C1 segment of cervical spinal cord (tissue), 14 donors: ENCODE measurements around the gene CS.

Source experiments
- DNase-seq, 14 donors: peaks; one replicate each; lab custom pipeline; 2025; lab: John Stamatoyannopoulos, UW

The CS gene

DNA sequence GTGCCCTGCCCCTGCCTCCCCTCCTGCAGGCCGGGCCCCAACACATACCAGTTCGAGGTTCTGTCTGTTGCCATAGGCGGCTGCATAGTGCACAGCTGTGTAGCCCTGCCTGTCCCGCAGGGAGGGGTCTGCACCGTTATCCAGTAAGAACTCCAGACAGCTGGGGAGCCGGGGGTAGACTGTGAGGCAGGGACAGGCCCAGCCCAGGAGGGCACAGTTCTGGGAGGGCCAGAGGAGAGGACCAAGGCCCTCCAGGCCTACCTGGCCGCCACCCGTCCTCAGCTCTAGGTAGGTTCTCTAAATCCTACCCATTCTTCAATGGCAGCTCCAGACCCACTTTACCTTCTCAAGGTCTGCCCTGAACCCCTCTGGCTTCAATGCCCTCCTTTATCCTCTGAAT is 51.4 kb downstream of the CS start:
- DNase-seq: no peak

DNA sequence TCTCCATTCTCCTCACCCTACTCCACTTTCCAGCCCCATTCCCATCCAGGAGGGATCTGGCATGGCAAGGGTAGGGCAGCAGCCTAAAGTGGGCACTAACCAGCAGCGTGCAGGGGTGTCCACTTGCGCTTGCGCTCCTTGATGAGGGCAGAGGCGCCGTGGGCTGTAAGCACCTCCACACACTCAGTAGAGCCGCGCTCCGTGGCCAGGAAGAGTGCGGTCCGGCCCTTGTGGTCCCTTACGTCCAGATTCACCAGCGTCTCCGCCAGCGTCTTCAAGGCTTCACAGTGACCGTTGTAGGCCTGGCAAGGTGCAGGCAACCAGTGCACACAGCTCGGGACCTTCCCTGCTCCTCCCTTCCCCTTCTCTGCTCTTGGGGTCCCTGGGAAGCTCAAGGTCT is 52.2 kb downstream of the CS start:
- no peak for DNase-seq

DNA sequence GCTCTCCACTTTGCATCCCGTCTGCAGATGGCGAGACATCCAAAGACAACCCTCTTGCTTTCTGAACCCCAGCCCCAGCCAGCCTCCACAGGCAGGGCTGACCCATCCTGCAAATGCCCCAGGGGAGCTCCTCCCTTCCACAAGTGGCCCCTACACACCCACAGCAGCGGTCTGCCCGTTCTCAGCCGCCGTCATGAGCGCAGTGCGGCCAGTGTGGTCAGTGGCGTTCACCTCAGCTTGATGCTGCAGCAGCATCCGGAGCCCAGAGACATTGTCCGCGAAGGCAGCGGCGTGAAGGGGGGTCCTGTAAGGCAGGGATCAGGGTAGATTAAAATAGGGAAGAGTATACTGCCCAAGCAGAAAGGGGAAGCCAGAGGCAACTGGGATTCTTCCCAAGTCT is 55.6 kb downstream of the CS start:
- no peak for DNase-seq

DNA sequence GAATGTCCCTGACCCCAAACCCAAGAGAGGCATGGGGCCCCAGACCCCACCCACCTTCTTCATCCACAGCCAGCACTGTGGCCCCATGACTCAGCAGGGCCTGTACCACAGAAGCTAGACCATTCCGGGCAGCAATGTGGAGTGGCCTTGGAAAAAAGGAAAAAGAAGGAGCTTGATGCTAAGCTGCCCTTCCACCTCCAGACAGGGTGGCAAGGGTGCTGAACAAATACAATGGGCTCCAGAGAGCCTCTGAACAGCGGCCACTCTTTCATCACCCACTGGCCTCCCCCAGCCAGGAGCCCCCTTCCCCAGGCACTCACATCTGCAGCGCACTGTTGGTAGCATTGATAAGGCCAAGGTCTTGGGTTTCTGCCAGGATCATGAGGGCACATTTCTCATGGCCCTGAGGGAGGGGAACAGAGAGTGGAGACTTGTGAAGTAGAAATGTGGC is 56.4 kb downstream of the CS start:
- DNase-seq: no peak

DNA sequence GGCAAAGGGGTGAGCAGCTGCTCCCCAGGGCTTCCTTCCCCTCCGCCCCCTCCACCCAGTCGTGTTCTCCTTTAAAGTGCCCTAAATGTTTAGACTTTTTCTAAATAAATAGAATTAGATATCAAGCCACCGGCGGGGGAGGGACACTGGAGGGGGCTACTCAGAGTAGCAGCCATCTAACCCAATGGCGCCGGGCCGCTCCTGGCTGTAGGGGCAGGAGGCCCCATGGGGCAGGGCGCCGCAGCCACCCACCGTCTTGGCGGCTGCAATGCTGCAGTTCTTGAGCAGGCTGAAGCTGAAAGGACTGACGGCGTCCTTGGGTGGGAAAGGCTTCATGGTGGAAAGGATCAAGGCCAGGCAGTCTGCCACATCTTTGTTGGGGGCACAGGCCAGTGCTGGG is 57.1 kb downstream of the CS start:
- DNase-seq: no peak

DNA sequence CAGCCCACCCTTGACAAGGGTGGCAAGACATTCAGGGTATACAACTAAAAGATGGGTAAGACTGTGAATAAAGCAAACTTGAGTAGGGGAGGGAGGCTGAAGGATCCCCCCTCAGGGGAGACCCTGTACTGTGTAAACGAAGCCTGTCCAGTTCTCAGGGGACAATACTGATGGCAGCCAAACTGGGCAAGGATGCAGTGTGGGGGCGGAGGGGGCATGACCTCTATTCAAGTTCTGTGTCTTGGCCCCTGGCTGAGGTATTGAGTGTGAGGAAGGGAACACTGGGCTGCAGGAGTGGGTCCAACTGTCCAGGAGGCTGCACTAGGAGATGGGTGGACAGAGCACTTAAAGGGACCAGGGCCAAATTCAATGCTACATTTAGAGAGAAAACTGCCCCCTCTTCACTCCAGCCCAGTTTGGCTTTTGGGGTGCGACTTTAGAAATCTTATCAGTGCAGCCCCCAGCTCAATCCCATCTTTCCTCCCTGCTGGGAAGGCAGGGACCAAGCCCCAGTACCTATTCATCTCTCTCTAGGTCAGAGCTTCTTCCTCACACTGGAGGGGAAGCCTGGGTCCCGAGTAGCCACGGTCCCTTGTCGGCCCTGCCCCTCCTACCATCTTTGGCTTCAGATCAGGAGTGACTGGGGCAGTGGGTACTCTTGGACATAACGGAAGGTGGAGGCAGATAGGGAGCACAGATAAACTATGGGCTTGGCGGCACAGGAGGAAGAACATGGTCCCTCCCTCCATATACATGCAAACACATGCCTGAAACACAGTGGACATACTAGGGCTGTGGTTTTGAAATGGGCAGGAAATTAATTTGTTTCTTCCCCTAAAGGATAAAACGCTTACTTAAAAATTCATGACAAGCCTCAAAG is 58.5 kb downstream of the CS start:
- no peak for DNase-seq

DNA sequence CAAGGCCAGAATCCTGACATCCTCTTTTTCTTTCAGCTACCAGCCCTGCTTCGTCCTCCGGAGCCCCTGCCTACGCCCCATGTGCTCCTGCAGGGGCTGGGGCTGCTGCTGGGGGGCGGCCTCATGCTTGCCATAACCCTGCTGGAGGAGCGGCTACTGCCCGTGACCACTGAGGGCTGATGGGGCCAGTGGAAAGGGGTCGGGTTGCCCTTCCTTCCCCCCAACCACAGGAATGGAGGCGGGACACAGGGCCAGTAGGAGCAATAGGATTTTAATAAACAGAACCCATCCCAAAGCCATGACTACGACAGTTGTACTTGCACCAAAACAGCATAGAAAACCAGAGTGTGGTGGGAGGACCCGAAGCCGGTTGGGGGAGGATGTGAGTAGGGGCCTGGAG is 62.6 kb downstream of the CS start:
- no peak for DNase-seq

DNA sequence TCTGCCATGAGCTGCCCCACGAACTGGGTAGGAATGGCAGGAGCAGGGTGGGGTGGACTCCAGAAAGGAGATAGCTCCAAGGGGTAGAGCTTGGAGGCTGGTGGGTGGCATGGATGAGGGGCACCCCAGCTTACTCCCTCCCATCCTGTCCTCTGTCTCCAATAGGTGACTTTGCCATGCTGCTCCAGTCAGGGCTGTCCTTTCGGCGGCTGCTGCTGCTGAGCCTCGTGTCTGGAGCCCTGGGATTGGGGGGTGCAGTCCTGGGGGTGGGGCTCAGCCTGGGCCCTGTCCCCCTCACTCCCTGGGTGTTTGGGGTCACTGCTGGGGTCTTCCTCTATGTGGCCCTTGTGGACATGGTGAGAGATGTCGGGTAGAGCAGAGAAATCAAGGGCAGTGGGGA is 63.1 kb downstream of the CS start:
- no peak for DNase-seq

DNA sequence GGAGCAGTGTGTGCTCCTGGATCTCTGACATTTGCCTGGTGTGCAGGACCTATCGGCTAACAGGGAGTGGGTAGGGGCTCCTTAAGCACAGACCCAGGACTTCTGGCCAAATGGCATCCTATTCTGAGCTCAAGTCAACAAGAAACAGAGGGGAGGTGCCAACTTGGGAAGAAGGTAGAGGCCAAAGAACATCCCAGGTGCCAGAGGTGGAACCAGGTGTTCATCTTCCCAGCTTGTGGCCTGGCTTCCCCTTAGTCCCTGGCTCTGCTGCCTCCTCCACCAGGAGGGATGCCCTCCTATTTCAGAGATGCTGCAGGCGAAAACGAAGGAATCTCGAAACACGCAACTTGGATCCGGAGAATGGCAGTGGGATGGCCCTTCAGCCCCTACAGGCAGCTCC is 64.0 kb downstream of the CS start:
- DNase-seq: no peak

DNA sequence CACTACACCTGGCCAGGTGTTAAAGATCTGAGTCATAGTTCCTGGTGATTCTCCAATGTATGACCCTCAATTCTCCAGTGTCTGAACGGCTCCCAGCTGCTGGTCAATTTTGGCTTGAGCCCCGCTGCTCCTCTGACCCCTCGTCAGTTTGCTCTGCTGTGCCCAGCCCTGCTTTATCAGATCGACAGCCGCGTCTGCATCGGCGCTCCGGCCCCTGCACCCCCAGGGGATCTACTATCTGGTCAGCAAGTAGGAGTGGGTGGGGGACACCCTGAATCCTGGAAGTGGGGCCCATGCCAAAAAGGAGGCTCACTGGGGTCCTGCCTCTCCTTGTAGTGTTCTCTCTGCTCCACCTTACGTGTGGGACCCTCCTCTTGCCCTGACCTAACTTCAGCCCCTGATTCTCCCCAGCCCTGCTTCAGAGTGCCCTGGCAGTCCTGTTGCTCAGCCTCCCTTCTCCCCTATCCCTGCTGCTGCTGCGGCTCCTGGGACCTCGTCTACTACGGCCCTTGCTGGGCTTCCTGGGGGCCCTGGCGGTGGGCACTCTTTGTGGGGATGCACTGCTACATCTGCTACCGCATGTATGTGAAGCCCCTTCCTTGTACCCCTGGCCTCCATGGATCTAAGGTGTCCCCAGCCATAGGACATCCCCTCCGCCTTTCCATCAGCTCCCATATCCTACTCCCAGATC is 65.2 kb downstream of the CS start:
- DNase-seq: no peak

DNA sequence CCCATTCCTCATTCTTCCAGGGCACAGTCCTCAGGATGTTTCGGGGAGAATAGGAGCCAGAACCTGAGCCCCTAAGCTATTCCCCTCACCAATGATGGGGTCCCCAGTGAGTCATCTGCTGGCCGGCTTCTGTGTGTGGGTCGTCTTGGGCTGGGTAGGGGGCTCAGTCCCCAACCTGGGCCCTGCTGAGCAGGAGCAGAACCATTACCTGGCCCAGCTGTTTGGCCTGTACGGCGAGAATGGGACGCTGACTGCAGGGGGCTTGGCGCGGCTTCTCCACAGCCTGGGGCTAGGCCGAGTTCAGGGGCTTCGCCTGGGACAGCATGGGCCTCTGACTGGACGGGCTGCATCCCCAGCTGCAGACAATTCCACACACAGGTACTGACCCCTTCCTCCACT is 68.9 kb downstream of the CS start:
- no peak for DNase-seq

DNA sequence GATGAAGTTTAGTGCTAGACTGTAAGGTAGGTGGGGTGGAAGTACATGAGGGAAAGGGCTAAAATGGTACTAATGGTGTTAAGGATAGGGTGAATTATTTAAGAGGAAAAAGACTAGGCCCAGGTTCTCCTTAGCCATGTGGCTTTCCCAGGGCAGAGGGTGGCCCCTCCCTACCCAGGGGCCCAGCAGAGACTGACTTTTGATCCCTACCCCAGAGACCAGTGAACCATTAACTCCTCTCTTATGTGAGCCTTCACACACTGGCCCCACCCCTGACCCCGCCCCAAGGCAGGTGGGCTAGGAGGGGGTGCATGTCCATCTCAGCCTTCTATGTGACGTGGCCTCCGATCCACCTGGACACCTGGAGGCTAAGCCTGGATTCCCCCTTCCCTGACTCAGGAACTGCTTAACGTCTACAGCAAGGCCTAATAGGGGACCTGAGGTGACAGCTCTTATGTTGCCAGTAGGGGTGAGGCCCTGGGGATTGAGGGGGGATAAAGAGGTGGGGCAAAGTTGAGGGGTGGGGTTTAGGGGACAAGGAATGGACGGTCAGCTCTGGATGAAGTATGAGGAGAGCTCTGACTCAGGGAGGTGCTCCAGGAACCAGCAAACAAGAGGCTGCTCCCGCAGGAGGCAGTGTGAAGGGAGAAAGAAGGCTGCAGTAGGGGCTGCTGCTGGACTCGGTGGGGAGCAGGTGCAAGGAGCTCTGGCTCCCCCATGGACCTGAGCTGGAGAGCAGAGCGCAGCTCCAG is 69.5 kb downstream of the CS start:
- DNase-seq: no peak

DNA sequence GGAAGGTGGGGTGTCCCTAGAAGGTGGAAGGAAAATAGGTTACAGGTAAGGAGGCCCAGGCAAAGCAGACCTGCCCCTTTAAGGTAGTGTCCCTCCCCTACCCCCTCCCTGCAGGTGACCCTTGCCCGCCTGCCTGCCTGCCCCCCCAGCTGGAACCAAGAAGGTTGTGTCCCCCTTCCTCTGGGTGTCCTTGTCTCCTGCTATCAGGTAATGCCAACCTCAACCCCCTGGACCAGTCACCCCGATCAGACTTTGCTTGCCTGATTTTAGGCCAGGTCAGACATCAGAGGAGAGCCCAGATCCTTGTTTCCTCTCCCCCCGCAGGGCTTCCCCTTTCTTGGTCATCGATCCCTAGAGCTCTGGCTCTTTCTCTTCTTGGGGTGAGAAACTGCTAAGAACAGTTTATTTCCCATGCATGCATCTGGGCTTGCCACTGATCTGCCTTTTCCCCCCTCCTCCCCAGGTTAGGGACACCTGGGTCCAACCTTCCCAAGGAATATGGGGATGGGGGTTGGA is 70.2 kb downstream of the CS start, which contains the start of gene SLC39A5:
Gene SLC39A5 (plus strand): TSS at position 136 of the 516 bp plus-strand sequence. CDS start 1,224 bp downstream, outside the sequence.
- no peak for DNase-seq

DNA sequence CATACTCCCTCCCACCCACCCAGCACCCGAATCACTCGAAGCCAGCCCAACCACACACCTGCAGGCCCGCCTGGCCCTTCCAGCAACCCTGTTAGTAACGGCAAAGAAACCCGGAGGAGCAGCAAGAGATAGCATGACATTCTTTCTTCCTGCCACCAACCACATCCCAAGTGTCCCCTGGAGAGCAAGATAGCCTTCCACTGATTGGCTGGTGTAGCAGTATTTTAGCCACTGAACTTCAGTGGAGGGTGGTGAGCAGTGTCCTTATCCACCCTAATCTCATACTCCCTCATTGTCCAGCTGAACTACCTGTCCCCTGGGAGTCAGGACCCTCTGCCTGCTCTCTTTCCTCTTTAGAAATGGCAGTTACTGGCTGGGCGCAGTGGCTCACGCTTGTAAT is 71.0 kb downstream of the CS start:
- DNase-seq: no peak

DNA sequence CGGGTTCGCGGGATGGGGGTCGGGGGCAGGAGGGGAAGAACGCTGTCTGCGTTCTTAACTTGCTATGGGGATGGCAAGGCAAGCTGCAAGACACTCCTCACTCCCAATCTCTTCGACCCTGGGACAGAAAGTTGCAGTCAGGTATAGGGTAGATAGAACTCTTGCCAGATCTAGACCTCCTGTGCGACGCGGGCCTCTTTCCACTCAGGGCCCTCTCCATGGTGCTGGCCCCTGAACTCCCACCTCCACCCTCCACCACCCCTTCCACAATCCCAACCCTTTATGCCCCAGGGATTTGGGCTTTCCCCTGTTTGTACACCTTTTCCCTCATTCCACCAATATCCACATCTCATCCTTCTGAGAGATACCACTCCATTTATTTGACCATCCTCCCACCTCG is 75.2 kb downstream of the CS start:
- DNase-seq: no peak

DNA sequence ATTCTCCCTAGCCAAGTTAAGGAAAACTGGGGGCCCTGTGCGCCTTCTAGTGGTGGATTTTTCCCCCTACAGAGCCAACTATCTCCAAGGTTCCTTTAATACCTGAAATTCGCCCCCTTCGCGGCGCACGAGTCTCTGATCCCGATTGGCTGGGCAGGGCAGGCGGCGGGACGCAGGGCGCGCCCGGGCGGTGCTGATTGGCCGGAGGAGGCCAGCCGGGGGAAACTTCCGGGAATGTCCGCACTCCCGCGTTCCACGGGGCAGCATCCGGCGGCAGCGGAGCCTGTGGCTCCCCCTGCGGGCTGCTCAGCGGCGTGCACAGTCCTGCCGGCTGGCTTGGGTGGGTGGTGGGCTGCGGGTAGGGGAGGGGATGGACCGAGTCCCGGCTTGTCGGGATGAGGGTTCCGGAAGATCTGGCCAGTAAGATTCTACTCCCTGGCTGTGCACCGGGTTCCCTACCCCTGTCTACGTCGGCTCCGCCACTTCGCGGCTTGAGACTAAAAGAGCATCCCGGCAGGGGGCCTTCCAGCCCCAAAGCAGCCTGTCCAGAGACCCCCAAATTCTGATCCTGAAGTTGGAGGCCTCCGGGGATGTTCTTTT is 75.9 kb downstream of the CS start, which contains the start of gene NABP2:
Gene NABP2 (plus strand): TSS at position 241 of the 600 bp plus-strand sequence. CDS start 515 bp downstream, outside the sequence.
- peak; percentile 73 to 98 (median 95) for DNase-seq

DNA sequence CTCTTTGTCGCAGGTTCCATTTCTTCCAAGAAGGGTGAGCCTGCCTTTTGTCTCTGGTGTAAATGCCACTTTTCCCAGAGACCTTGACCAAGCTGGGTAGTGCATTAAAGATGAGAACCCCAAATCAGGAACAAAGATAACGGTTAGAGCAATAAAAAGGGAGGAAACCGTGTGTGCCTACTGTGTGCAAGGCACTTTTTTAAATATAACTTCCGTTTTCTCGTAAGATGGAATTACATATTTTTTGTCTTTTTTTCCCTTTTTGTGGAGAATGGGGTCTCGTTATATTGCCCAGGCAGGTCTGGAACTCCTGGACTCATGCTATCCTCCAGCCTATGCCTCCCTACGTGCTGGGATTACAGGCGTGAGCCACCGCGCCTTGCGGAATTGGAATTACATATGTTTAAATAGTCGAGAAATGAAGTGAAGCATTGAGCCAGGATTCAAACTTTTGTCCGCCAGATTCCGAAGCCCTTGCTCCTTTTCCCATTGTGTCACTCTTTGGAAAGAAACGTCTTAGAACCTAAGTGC is 76.5 kb downstream of the CS start:
- DNase-seq: no peak

DNA sequence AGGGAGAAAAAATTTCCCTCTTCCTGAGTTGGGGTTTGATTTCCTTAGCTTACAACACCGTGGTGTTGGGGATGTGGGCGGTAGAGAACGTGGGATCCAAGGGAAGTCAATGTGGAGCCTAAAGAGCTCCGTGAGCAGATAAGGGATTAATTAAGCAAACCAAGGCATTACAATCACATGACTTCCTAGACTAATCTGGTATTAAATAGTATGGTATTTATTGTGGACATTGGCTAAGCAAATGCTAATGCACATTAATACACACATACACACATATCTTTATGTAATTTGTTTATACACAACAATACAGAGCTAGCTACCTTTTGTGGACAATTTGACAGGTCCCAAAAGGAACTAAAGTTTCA is 77.6 kb downstream of the CS start:
- DNase-seq: no peak

DNA sequence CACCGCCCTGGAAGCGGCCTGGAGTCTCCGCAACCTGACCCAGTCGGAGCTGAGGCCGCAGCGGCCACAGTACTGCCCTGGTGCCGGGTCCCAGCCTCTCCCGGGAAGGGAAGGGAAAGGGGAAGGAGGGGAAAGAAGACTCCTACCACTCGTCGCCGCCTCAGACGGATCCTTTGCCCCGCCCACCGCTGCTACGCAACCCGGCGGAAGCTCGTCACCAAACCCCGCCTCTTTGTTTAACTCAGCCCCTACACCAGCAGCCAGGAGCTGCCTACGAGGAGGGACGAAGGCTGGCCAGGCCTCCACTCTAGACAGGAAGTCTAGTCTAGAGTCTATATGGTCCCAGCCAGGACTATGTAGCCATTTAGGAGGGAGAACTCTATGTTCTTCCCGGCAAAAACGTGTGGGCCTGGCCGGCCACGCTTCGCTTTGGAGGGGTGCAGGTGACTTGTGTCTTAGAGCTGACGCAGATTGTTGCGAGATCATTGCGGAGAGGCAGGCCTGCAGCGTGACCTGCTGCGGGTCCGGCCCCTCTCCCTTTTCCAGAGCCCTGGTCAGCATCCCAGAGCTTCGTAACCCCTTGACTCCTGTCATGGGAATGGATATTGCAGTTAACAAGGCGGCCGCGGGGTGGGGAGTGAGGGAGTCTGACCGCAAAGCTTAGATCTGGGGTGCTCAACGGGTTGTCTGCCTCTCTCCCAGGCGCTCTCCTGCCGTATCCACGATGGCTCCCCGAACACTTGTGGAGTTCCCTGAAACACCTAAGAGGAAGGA is 78.2 kb downstream of the CS start, which contains the start of gene RNF41:
Gene RNF41 (minus strand): TSS at position 166 of the 774 bp plus-strand sequence. CDS start 7,875 bp downstream, outside the sequence.
- DNase-seq: peak; percentile 73 to 98 (median 93)
